OCI-M2 (cell line): Measurements from ENCODE around the gene TPPP2.

Experiments used
- DNase-seq: peaks from one replicate; lab custom pipeline; 2025; ENCODE audit not compliant: unreplicated experiment; lab: John Stamatoyannopoulos, UW

TPPP2 gene

GRCh38 chr14:21056520-21057163 is 26.6 kb downstream of the TPPP2 start:
- no peak for DNase-seq

GRCh38 chr14:21057803-21058675 is 28.0 kb downstream of the TPPP2 start, which contains the start of gene RNASE8:
RNASE8 (plus strand) TSS chr14:21057822; CDS start chr14:21057893, 71 bp downstream.
- DNase-seq, result no peak

GRCh38 chr14:21058903-21059302 is 28.9 kb downstream of the TPPP2 start:
- DNase-seq, result no peak

GRCh38 chr14:21059842-21060613 is 30.0 kb downstream of the TPPP2 start:
- no peak for DNase-seq

GRCh38 chr14:21060614-21061346 is 30.8 kb downstream of the TPPP2 start:
- DNase-seq, result no peak

- no peak for DNase-seq
These were observed 31.3 kb downstream of the TPPP2 start for GRCh38 chr14:21061347-21061668.

GRCh38 chr14:21063479-21063878 is 33.5 kb downstream of the TPPP2 start:
- no peak for DNase-seq

- no peak for DNase-seq
These were observed 37.0 kb downstream of the TPPP2 start for GRCh38 chr14:21066882-21067502.

- DNase-seq, result no peak
These were observed 38.7 kb downstream of the TPPP2 start for GRCh38 chr14:21068521-21069387.

GRCh38 chr14:21069388-21070082 is 39.5 kb downstream of the TPPP2 start:
- DNase-seq, result no peak

- DNase-seq, result no peak
These were observed 40.1 kb downstream of the TPPP2 start, which contains the start of gene ARHGEF40 for GRCh38 chr14:21070083-21070609. ARHGEF40 (plus strand) TSS chr14:21070304; CDS start chr14:21070397, 93 bp downstream.

- no peak for DNase-seq
These were observed 40.7 kb downstream of the TPPP2 start for GRCh38 chr14:21070610-21071224.

GRCh38 chr14:21071225-21072030 is 41.4 kb downstream of the TPPP2 start:
- peak; percentile 71 for DNase-seq

GRCh38 chr14:21072031-21072473 is 42.0 kb downstream of the TPPP2 start:
- no peak for DNase-seq

GRCh38 chr14:21072781-21073339 is 42.8 kb downstream of the TPPP2 start:
- no peak for DNase-seq

- DNase-seq, result no peak
These were observed 43.9 kb downstream of the TPPP2 start for GRCh38 chr14:21073921-21074320.
